ENCODE data around the gene SH3GLB2.
"Not testable (repeated sequence)": the region's sequence is repeated elsewhere in the genome, so short reads cannot be mapped to it uniquely, and the experiment has no call there.

Gene SH3GLB2

GRCh38 chr9:129052592-129052991 lies 24.5 kb upstream of the SH3GLB2 start:
- peak in 1 of 2 experiments; percentile 2 for DNase-seq

GRCh38 chr9:129042016-129042415 lies 13.9 kb upstream of the SH3GLB2 start:
- DNase-seq = no peak

GRCh38 chr9:129040113-129040643 lies 12.0 kb upstream of the SH3GLB2 start:
- DNase-seq = no peak

- DNase-seq = no peak
Observed at GRCh38 chr9:129038109-129038852, 10.2 kb upstream of the SH3GLB2 start.

- DNase-seq = no peak
Observed at GRCh38 chr9:129037767-129038098, 9.6 kb upstream of the SH3GLB2 start.

GRCh38 chr9:129036923-129037766 lies 9.0 kb upstream of the SH3GLB2 start:
- no peak for DNase-seq

GRCh38 chr9:129036241-129036922 lies 8.3 kb upstream of the SH3GLB2 start, which contains the start of gene MIGA2:
MIGA2 (plus strand) TSS chr9:129036626; CDS start chr9:129040595, 3,969 bp downstream.
- peak; percentile 95 for DNase-seq

- not testable (repeated sequence) for DNase-seq
Observed at GRCh38 chr9:129035838-129036237, 7.7 kb upstream of the SH3GLB2 start.

- no peak for DNase-seq
Observed at GRCh38 chr9:129033216-129033615, 5.1 kb upstream of the SH3GLB2 start.

- no peak for DNase-seq
Observed at GRCh38 chr9:129032541-129033159, 4.5 kb upstream of the SH3GLB2 start.

- no peak for DNase-seq
Observed at GRCh38 chr9:129031514-129031913, 3.4 kb upstream of the SH3GLB2 start.

- DNase-seq = no peak
Observed at GRCh38 chr9:129030191-129030590, 2.1 kb upstream of the SH3GLB2 start.

- DNase-seq = no peak
Observed at GRCh38 chr9:129027685-129028191, 393 bp downstream of the SH3GLB2 start.

GRCh38 chr9:129027224-129027684 lies 877 bp downstream of the SH3GLB2 start:
- no peak for DNase-seq

- no peak for DNase-seq
Observed at GRCh38 chr9:129026442-129027223, 1.5 kb downstream of the SH3GLB2 start.

- no peak for DNase-seq
Observed at GRCh38 chr9:129023908-129024233, 4.3 kb downstream of the SH3GLB2 start.

GRCh38 chr9:129023036-129023907 lies 4.9 kb downstream of the SH3GLB2 start:
- peak in 1 of 2 experiments; percentile 25 for DNase-seq

- no peak for DNase-seq
Observed at GRCh38 chr9:129022037-129022436, 6.1 kb downstream of the SH3GLB2 start.

- no peak for DNase-seq
Observed at GRCh38 chr9:129021091-129021490, 7.0 kb downstream of the SH3GLB2 start.

GRCh38 chr9:129014608-129015007 lies 13.5 kb downstream of the SH3GLB2 start:
- no peak for DNase-seq

GRCh38 chr9:129014124-129014523 lies 14.0 kb downstream of the SH3GLB2 start:
- DNase-seq = no peak
